HepG2 (cell line): Measurements from ENCODE around the gene ATG4B. TPM values are rescaled to one million over a fixed set of nuclear protein-coding genes. Genes with fewer than 3 reads are reported as not detected.

ENCODE experiments used
- AGO1 ChIP-seq: fragments of 200-400 bp; formaldehyde crosslinking; IDR thresholded peaks from 2 replicates; pipeline ENCODE4 v1.6.1; 2017; ENCODE audit warnings: mild to moderate bottlenecking, low read depth, low read length, moderate library complexity; ENCODE audit not compliant: poor library complexity, severe bottlenecking
- AGO2 ChIP-seq: fragments of 200-400 bp; formaldehyde crosslinking; optimal IDR thresholded peaks from 2 replicates; pipeline ENCODE3; 2017; ENCODE audit warnings: mild to moderate bottlenecking, low read depth, low read length, moderate library complexity
- CBFB ChIP-seq: sonication (generic); formaldehyde crosslinking; IDR thresholded peaks from 2 replicates; pipeline ENCODE4 v1.4.0; 2020; ENCODE audit warnings: missing genetic modification reagents
- EED ChIP-seq: sonication (generic); formaldehyde crosslinking; IDR thresholded peaks from 2 replicates; pipeline ENCODE4 v1.5.0; 2020; ENCODE audit warnings: mild to moderate bottlenecking, missing genetic modification reagents
- FOXJ3 ChIP-seq: sonication (generic); formaldehyde crosslinking; IDR thresholded peaks from 2 replicates; pipeline ENCODE4 v1.4.0; 2020; ENCODE audit warnings: missing genetic modification reagents, mild to moderate bottlenecking, borderline replicate concordance
- FOXO1 ChIP-seq: sonication (generic); formaldehyde crosslinking; IDR thresholded peaks from 2 replicates; pipeline ENCODE4 v1.4.0; 2020; ENCODE audit warnings: missing genetic modification reagents
- GABPB1 ChIP-seq: IDR thresholded peaks from 2 replicates; pipeline ENCODE4 v1.6.1; 2016; ENCODE audit warnings: mild to moderate bottlenecking, missing genetic modification reagents, moderate library complexity, missing compliant biosample characterization
- HNF4A ChIP-seq: sonication (generic); formaldehyde crosslinking; IDR thresholded peaks from 2 replicates; pipeline ENCODE4 v1.4.0; 2020; ENCODE audit warnings: missing genetic modification reagents
- HOXA3 ChIP-seq: sonication (generic); formaldehyde crosslinking; IDR thresholded peaks from 2 replicates; pipeline ENCODE4 v1.5.0; 2020; ENCODE audit warnings: missing genetic modification reagents
- KDM1A ChIP-seq: IDR thresholded peaks from 2 replicates; pipeline ENCODE4 v1.6.1; 2016; ENCODE audit warnings: missing compliant biosample characterization
- KDM2A ChIP-seq: sonication (generic); formaldehyde crosslinking; IDR thresholded peaks from 2 replicates; pipeline ENCODE4 v1.4.0; 2020; ENCODE audit warnings: low read depth, missing genetic modification reagents, borderline replicate concordance
- KLF9 ChIP-seq: IDR thresholded peaks from 2 replicates; pipeline ENCODE4 v1.6.1; 2016; ENCODE audit warnings: low read depth
- MEF2D ChIP-seq: sonication (generic); formaldehyde crosslinking; IDR thresholded peaks from 2 replicates; pipeline ENCODE4 v1.5.1; 2020; ENCODE audit warnings: mild to moderate bottlenecking, missing genetic modification reagents
- NBN ChIP-seq: fragments of 450-650 bp; conservative IDR thresholded peaks from 2 replicates; pipeline ENCODE4 v1.6.1; 2017
- SMAD3 ChIP-seq: sonication (generic); formaldehyde crosslinking; IDR thresholded peaks from 2 replicates; pipeline ENCODE4 v1.4.0; 2020; ENCODE audit warnings: missing genetic modification reagents
- ZFP36 ChIP-seq: fragments of 150-350 bp; IDR thresholded peaks from 2 replicates; pipeline ENCODE4 v1.6.1; 2018; ENCODE audit warnings: borderline replicate concordance, low read length, low read depth; ENCODE audit not compliant: partially characterized antibody
- ZIK1 ChIP-seq: sonication (generic); formaldehyde crosslinking; IDR thresholded peaks from 2 replicates; pipeline ENCODE4 v1.5.0; 2020; ENCODE audit warnings: mild to moderate bottlenecking, low read depth, missing genetic modification reagents, borderline replicate concordance
- ZKSCAN5 ChIP-seq: sonication (generic); formaldehyde crosslinking; IDR thresholded peaks from 2 replicates; pipeline ENCODE4 v1.5.1; 2020; ENCODE audit warnings: mild to moderate bottlenecking, missing genetic modification reagents
- ZNF121 ChIP-seq: sonication (generic); formaldehyde crosslinking; IDR thresholded peaks from 2 replicates; pipeline ENCODE4 v1.5.0; 2020; ENCODE audit warnings: mild to moderate bottlenecking, missing genetic modification reagents
- ZNF329 ChIP-seq: sonication (generic); formaldehyde crosslinking; IDR thresholded peaks from 2 replicates; pipeline ENCODE4 v1.9.0; 2021; ENCODE audit warnings: low read depth, mild to moderate bottlenecking, missing genetic modification reagents
- ZNF546 ChIP-seq: sonication (generic); formaldehyde crosslinking; conservative IDR thresholded peaks from 2 replicates; pipeline ENCODE4 v1.8.1; 2023; ENCODE audit warnings: mild to moderate bottlenecking, missing genetic modification reagents
- ZNF550 ChIP-seq: sonication (generic); formaldehyde crosslinking; IDR thresholded peaks from 2 replicates; pipeline ENCODE4 v1.4.0; 2020; ENCODE audit warnings: mild to moderate bottlenecking, missing genetic modification reagents, borderline replicate concordance
- ZNF589 ChIP-seq: sonication (generic); formaldehyde crosslinking; conservative IDR thresholded peaks from 2 replicates; pipeline ENCODE4 v1.8.0; 2022; ENCODE audit warnings: mild to moderate bottlenecking, moderate library complexity, missing genetic modification reagents
- ZNF598 ChIP-seq: sonication (generic); formaldehyde crosslinking; IDR thresholded peaks from 2 replicates; pipeline ENCODE4 v1.5.1; 2020; ENCODE audit warnings: mild to moderate bottlenecking, missing genetic modification reagents, borderline replicate concordance
- ZNF749 ChIP-seq: sonication (generic); formaldehyde crosslinking; IDR thresholded peaks from 2 replicates; pipeline ENCODE4 v1.8.0; 2022; ENCODE audit warnings: mild to moderate bottlenecking, missing genetic modification reagents, moderate library complexity, borderline replicate concordance
- ZNF776 ChIP-seq: sonication (generic); formaldehyde crosslinking; IDR thresholded peaks from 2 replicates; pipeline ENCODE4 v1.4.0; 2020; ENCODE audit warnings: mild to moderate bottlenecking, missing genetic modification reagents
- ZNF850 ChIP-seq: sonication (generic); formaldehyde crosslinking; conservative IDR thresholded peaks from 2 replicates; pipeline ENCODE4 v1.9.0; 2021; ENCODE audit warnings: mild to moderate bottlenecking, missing genetic modification reagents
- ZNF883 ChIP-seq: sonication (generic); formaldehyde crosslinking; IDR thresholded peaks from 2 replicates; pipeline ENCODE4 v1.5.1; 2020; ENCODE audit warnings: mild to moderate bottlenecking, missing genetic modification reagents; ENCODE audit errors: not compliant biosample characterization
- polyA plus RNA-seq, 8 experiments: library from polyadenylated mRNA; depleted of rRNA in 3 of 8; stranded (reverse) in 7 of 8; unstranded in 1 of 8; fragments of >200 nt; fragmentation: Illumina TruSeq in 4 of 8; extraction: Trizol in 4 of 8; gene quantifications; 2 replicates each; pipeline versions ENCODE4 v1.2.1 to v1.2.3, GENCODE V29; 2011 to 2016; ENCODE audit warnings: low read depth in 4 of 8, missing spikeins in 1 of 8, mixed read lengths in 1 of 8; ENCODE audit not compliant: insufficient read depth in 1 of 8
- total RNA-seq, 5 experiments: library from RNA; depleted of rRNA; stranded (reverse); fragments of >200 nt; fragmentation: Illumina TruSeq; extraction: Trizol; gene quantifications; 2 replicates each; pipeline ENCODE4 v1.2.3, GENCODE V29; 2016; ENCODE audit warnings: low read depth in 1 of 5
- TF ChIP-seq, protein P1 (sequence below): sonication (generic); formaldehyde crosslinking; conservative IDR thresholded peaks from 2 replicates; pipeline ENCODE4 v1.4.0; 2020; ENCODE audit warnings: missing genetic modification reagents
- TF ChIP-seq, protein P2 (sequence below): sonication (generic); formaldehyde crosslinking; IDR thresholded peaks from 2 replicates; pipeline ENCODE4 v1.5.0; 2020; ENCODE audit warnings: mild to moderate bottlenecking, missing genetic modification reagents

The ATG4B gene
- total and polyA plus RNA-seq, 2 of the 13 experiments (the other 11 are each of a cell fraction or from before 2014, with no cell fraction given), result 95.5 to 239 TPM

DNA sequence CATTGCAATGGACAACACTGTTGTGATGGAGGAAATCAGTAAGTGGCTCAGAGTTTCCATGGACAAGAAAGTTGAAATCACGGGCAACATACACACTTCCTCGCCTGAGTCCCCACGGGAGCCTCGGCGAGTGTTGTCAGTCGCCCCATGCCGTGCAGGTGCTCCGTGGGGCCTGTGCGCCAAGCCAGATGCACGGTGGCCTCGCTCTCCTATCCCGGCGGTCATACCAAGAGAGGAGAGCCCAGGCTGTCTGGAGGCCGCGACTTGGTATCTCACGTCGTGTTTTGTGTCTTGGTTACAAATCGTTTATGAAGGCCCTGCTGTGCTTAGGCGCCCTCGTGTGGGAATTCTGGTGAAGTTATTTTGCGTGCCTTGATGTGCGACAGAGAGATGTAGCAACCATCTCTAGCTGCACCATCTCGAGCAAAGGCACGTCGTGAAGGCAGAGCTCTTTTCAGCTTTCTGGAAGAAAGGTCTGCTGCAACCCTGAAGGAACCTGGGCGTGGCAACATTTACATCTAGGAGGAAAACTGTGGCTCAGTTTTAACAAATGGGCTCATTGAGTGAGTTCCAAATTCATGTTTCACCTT is 21.8 kb downstream of the ATG4B start (continued):
- TF ChIP-seq HNF4A (CRISPR knock-in tag) (no peak), ZNF598 (peak; percentile 82; the same call in 1 of the 2 replicates), CBFB (CRISPR knock-in tag) (no peak), ZIK1 (CRISPR knock-in tag) (no peak), KDM2A (CRISPR knock-in tag) (peak; percentile 25; the same call in 1 of the 2 replicates), GABPB1 (CRISPR knock-in tag) (peak; percentile 36; the same call in 1 of the 2 replicates), KDM1A (CRISPR knock-in tag) (no peak), ZKSCAN5 (no peak), ZNF121 (CRISPR knock-in tag) (no peak), ZNF850 (CRISPR knock-in tag) (no peak), FOXJ3 (CRISPR knock-in tag) (no peak), ZNF546 (no peak), FOXO1 (CRISPR knock-in tag) (peak; percentile 50; the same call in 1 of the 2 replicates), ZNF776 (CRISPR knock-in tag) (no peak), KLF9 (no peak), ZFP36 (no peak), NBN (no peak), ZNF589 (CRISPR knock-in tag) (no peak), ZNF329 (no peak), HOXA3 (0 out of 2 replicates have a peak, but pooled peaks have one; percentile 60), MEF2D (CRISPR knock-in tag) (no peak), ZNF883 (CRISPR knock-in tag) (peak; percentile 25), ZNF749 (CRISPR knock-in tag) (no peak), AGO1 (no peak), AGO2 (peak; percentile 39), EED (CRISPR knock-in tag) (0 out of 2 replicates have a peak, but pooled peaks have one; percentile 49), SMAD3 (CRISPR knock-in tag) (no peak), ZNF550 (CRISPR knock-in tag) (no peak)
- TF ChIP-seq, protein P1, sequence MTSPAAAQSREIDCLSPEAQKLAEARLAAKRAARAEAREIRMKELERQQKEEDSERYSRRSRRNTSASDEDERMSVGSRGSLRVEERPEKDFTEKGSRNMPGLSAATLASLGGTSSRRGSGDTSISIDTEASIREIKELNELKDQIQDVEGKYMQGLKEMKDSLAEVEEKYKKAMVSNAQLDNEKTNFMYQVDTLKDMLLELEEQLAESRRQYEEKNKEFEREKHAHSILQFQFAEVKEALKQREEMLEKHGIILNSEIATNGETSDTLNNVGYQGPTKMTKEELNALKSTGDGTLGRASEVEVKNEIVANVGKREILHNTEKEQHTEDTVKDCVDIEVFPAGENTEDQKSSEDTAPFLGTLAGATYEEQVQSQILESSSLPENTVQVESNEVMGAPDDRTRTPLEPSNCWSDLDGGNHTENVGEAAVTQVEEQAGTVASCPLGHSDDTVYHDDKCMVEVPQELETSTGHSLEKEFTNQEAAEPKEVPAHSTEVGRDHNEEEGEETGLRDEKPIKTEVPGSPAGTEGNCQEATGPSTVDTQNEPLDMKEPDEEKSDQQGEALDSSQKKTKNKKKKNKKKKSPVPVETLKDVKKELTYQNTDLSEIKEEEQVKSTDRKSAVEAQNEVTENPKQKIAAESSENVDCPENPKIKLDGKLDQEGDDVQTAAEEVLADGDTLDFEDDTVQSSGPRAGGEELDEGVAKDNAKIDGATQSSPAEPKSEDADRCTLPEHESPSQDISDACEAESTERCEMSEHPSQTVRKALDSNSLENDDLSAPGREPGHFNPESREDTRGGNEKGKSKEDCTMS, result no peak
- TF ChIP-seq, protein P2, sequence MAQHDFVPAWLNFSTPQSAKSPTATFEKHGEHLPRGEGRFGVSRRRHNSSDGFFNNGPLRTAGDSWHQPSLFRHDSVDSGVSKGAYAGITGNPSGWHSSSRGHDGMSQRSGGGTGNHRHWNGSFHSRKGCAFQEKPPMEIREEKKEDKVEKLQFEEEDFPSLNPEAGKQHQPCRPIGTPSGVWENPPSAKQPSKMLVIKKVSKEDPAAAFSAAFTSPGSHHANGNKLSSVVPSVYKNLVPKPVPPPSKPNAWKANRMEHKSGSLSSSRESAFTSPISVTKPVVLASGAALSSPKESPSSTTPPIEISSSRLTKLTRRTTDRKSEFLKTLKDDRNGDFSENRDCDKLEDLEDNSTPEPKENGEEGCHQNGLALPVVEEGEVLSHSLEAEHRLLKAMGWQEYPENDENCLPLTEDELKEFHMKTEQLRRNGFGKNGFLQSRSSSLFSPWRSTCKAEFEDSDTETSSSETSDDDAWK, result no peak
